Effector memory CD8-positive, alpha-beta T cell (primary cell): ENCODE measurements around the gene MAPK12.
A peak's percentile ranks its signal among the peaks of the same experiment; 100 is the strongest.

Experiments used
- ATAC-seq: fragments of 150-1000 bp; cut with Tn5 transposase; replicated peaks from 2 replicates; pipeline ENCODE4 v1.10.0; 2021; ENCODE audit warnings: mild to moderate bottlenecking, moderate library complexity
- DNase-seq, 3 experiments: peaks; one replicate each; pipeline ENCODE4 v3.0.0; 2021
- H3K27ac Mint-ChIP-seq, 2 donors: one replicate each; pipeline ENCODE4 v1.8.0; 2022; ENCODE audit warnings: mild to moderate bottlenecking in 2 of 2, mixed read lengths in 2 of 2, moderate library complexity in 2 of 2
- H3K27me3 Mint-ChIP-seq, 2 donors: one replicate each; pipeline ENCODE4 v1.8.0; 2022; ENCODE audit warnings: mixed read lengths in 2 of 2
- H3K36me3 Mint-ChIP-seq: one replicate; pipeline ENCODE4 v1.8.0; 2022; ENCODE audit warnings: mild to moderate bottlenecking, moderate library complexity, mixed read lengths; ENCODE audit not compliant: insufficient read depth
- H3K4me1 Mint-ChIP-seq, 2 donors: one replicate each; pipeline ENCODE4 v1.8.0; 2022; ENCODE audit warnings: low read depth in 2 of 2, mixed read lengths in 2 of 2
- H3K4me3 Mint-ChIP-seq, 2 donors: one replicate each; pipeline ENCODE4 v1.8.0; 2022; ENCODE audit warnings: mild to moderate bottlenecking in 2 of 2, mixed read lengths in 2 of 2, moderate library complexity in 2 of 2
- H3K9me3 Mint-ChIP-seq, 2 donors: one replicate each; pipeline ENCODE4 v1.8.0; 2022; ENCODE audit warnings: mixed read lengths in 2 of 2

The MAPK12 gene

GRCh38 chr22:50226063-50226874, 35.2 kb downstream of the MAPK12 start:
- Mint-ChIP-seq H3K27ac (peak overlapping the region in 1 of 2 donors; percentile 57), H3K4me3 (no peak overlapping the region), H3K4me1 (peaks cover 4 to 12% of the 10 kb centered on the region in 2 donors), H3K9me3 (no peaks in the 10 kb centered on the region), H3K27me3 (no peaks in the 10 kb centered on the region), H3K36me3 (peaks cover 74% of the 10 kb centered on the region)
- ATAC-seq (no peak), DNase-seq (no peak)

- Mint-ChIP-seq H3K27me3 (no peaks in the 10 kb centered on the region), H3K4me3 (no peak overlapping the region), H3K27ac (peak overlapping the region in 1 of 2 donors; percentile 57), H3K9me3 (no peaks in the 10 kb centered on the region), H3K36me3 (peaks cover 73% of the 10 kb centered on the region), H3K4me1 (peaks cover 4 to 12% of the 10 kb centered on the region in 2 donors)
- ATAC-seq (no peak), DNase-seq (no peak)
Observed at GRCh38 chr22:50225200-50225969, 36.1 kb downstream of the MAPK12 start.

GRCh38 chr22:50224071-50224470, 37.4 kb downstream of the MAPK12 start:
- Mint-ChIP-seq H3K4me3 (no peak overlapping the region), H3K9me3 (no peaks in the 10 kb centered on the region), H3K27ac (peak overlapping the region in 1 of 2 donors; percentile 67), H3K36me3 (peaks cover 80% of the 10 kb centered on the region), H3K4me1 (peaks cover 4 to 12% of the 10 kb centered on the region in 2 donors), H3K27me3 (no peaks in the 10 kb centered on the region)
- ATAC-seq, result no peak
- DNase-seq, result no peak

- Mint-ChIP-seq H3K9me3 (no peaks in the 10 kb centered on the region), H3K27ac (peak overlapping the region in 1 of 2 donors; percentile 32), H3K4me3 (no peak overlapping the region), H3K27me3 (no peaks in the 10 kb centered on the region), H3K4me1 (peaks cover 4% of the 10 kb centered on the region in 2 donors), H3K36me3 (peaks cover 79% of the 10 kb centered on the region)
- DNase-seq (no peak), ATAC-seq (no peak)
Observed at GRCh38 chr22:50222508-50222907, 39.0 kb downstream of the MAPK12 start.

GRCh38 chr22:50221410-50222300, 39.8 kb downstream of the MAPK12 start:
- H3K27me3 Mint-ChIP-seq, result no peaks in the 10 kb centered on the region
- DNase-seq (no peak), ATAC-seq (no peak)
- H3K36me3 Mint-ChIP-seq, result peaks cover 79% of the 10 kb centered on the region
- H3K9me3 Mint-ChIP-seq, result no peaks in the 10 kb centered on the region
- H3K4me1 Mint-ChIP-seq, result peaks cover 0 to 2% of the 10 kb centered on the region in 2 donors
- H3K4me3 Mint-ChIP-seq, result no peak overlapping the region
- H3K27ac Mint-ChIP-seq, result no peak overlapping the region

- ATAC-seq, result no peak
- no peak overlapping the region for H3K4me3 Mint-ChIP-seq
- H3K36me3 Mint-ChIP-seq, result peaks cover 82% of the 10 kb centered on the region
- H3K27me3 Mint-ChIP-seq, result no peaks in the 10 kb centered on the region
- H3K4me1 Mint-ChIP-seq, result peaks cover 0 to 2% of the 10 kb centered on the region in 2 donors
- no peak overlapping the region for H3K27ac Mint-ChIP-seq
- DNase-seq, result no peak
- H3K9me3 Mint-ChIP-seq, result no peaks in the 10 kb centered on the region
Observed at GRCh38 chr22:50220603-50221409, 40.7 kb downstream of the MAPK12 start.

GRCh38 chr22:50219800-50220602, 41.5 kb downstream of the MAPK12 start:
- H3K27me3 Mint-ChIP-seq, result no peaks in the 10 kb centered on the region
- no peaks in the 10 kb centered on the region for H3K9me3 Mint-ChIP-seq
- H3K27ac Mint-ChIP-seq, result peak overlapping the region in 1 of 2 donors; percentile 86
- no peak overlapping the region for H3K4me3 Mint-ChIP-seq
- ATAC-seq (no peak), DNase-seq (no peak)
- peaks cover 2 to 3% of the 10 kb centered on the region in 2 donors for H3K4me1 Mint-ChIP-seq
- peaks cover 82% of the 10 kb centered on the region for H3K36me3 Mint-ChIP-seq

- DNase-seq, result no peak
- peak overlapping the region in 1 of 2 donors; percentile 86 for H3K27ac Mint-ChIP-seq
- peaks cover 2 to 7% of the 10 kb centered on the region in 2 donors for H3K4me1 Mint-ChIP-seq
- ATAC-seq, result peak; percentile 34
- no peaks in the 10 kb centered on the region for H3K27me3 Mint-ChIP-seq
- H3K36me3 Mint-ChIP-seq, result peaks cover 77% of the 10 kb centered on the region
- H3K4me3 Mint-ChIP-seq, result no peak overlapping the region
- no peaks in the 10 kb centered on the region for H3K9me3 Mint-ChIP-seq
Observed at GRCh38 chr22:50218996-50219727, 42.3 kb downstream of the MAPK12 start.

- no peaks in the 10 kb centered on the region for H3K9me3 Mint-ChIP-seq
- peaks cover 2 to 14% of the 10 kb centered on the region in 2 donors for H3K4me1 Mint-ChIP-seq
- no peak overlapping the region for H3K4me3 Mint-ChIP-seq
- H3K27ac Mint-ChIP-seq, result peak overlapping the region in 1 of 2 donors; percentile 87
- H3K36me3 Mint-ChIP-seq, result peaks cover 77% of the 10 kb centered on the region
- no peaks in the 10 kb centered on the region for H3K27me3 Mint-ChIP-seq
- DNase-seq (no peak), ATAC-seq (no peak)
Observed at GRCh38 chr22:50218153-50218995, 43.1 kb downstream of the MAPK12 start.

- H3K27ac Mint-ChIP-seq, result peak overlapping the region in 1 of 2 donors; percentile 87
- H3K27me3 Mint-ChIP-seq, result no peaks in the 10 kb centered on the region
- peaks cover 81% of the 10 kb centered on the region for H3K36me3 Mint-ChIP-seq
Observed at GRCh38 chr22:50217543-50218152, 43.8 kb downstream of the MAPK12 start.

More at GRCh38 chr22:50217543-50218152, 43.8 kb downstream of the MAPK12 start:
- ATAC-seq (no peak), DNase-seq (no peak)
- H3K4me3 Mint-ChIP-seq, result no peak overlapping the region
- peaks cover 6 to 22% of the 10 kb centered on the region in 2 donors for H3K4me1 Mint-ChIP-seq
- H3K9me3 Mint-ChIP-seq, result no peaks in the 10 kb centered on the region
